ENCODE data around the gene CBFA2T3.

Gene CBFA2T3

GRCh38 chr16:88878356-88878755 lies 98.7 kb downstream of the CBFA2T3 start:
- DNase-seq (ENCODE audit: low read depth) = no peak
- in situ Hi-C loops (cut with HindIII; ENCODE audit: low sequenced_read_pairs) = no loop called here
- no peak overlapping the region for H3K4me3 ChIP-seq (ENCODE audit: low read depth, low read length)
- TF ChIP-seq CTCF (IDR thresholded peaks at IDR 0.05; ENCODE audit: low read depth, low read length, missing control alignments) = no peak

- in situ Hi-C loops (cut with HindIII; ENCODE audit: low sequenced_read_pairs) = no loop called here
- H3K4me3 ChIP-seq (ENCODE audit: low read depth, low read length) = no peak overlapping the region
- no peak for DNase-seq (ENCODE audit: low read depth)
- no peak for TF ChIP-seq CTCF (IDR thresholded peaks at IDR 0.05; ENCODE audit: low read depth, low read length, missing control alignments)
Observed at GRCh38 chr16:88877564-88878289, 99.3 kb downstream of the CBFA2T3 start.

- in situ Hi-C loops (cut with HindIII; ENCODE audit: low sequenced_read_pairs) = no loop called here
- no peak for DNase-seq (ENCODE audit: low read depth)
- H3K4me3 ChIP-seq (ENCODE audit: low read depth, low read length) = no peak overlapping the region
- no peak for TF ChIP-seq CTCF (IDR thresholded peaks at IDR 0.05; ENCODE audit: low read depth, low read length, missing control alignments)
Observed at GRCh38 chr16:88876942-88877526, 100.0 kb downstream of the CBFA2T3 start.

GRCh38 chr16:88875703-88876234 lies 101.2 kb downstream of the CBFA2T3 start:
- H3K4me3 ChIP-seq (ENCODE audit: low read depth, low read length) = no peak overlapping the region
- TF ChIP-seq CTCF (IDR thresholded peaks at IDR 0.05; ENCODE audit: low read depth, low read length, missing control alignments) = no peak
- no peak for DNase-seq (ENCODE audit: low read depth)
- in situ Hi-C loops (cut with HindIII; ENCODE audit: low sequenced_read_pairs) = no loop called here

GRCh38 chr16:88874938-88875599 lies 101.9 kb downstream of the CBFA2T3 start:
- H3K4me3 ChIP-seq (ENCODE audit: low read depth, low read length) = no peak overlapping the region
- DNase-seq (ENCODE audit: low read depth) = no peak
- no peak for TF ChIP-seq CTCF (IDR thresholded peaks at IDR 0.05; ENCODE audit: low read depth, low read length, missing control alignments)
- in situ Hi-C loops (cut with HindIII; ENCODE audit: low sequenced_read_pairs) = loop anchor here (25.0 kb wide), 1 partner anchor 113 kb away; no protein-coding TSS in a partner anchor

- H3K4me3 ChIP-seq (ENCODE audit: low read depth, low read length) = no peak overlapping the region
- no peak for TF ChIP-seq CTCF (IDR thresholded peaks at IDR 0.05; ENCODE audit: low read depth, low read length, missing control alignments)
- no peak for DNase-seq (ENCODE audit: low read depth)
- in situ Hi-C loops (cut with HindIII; ENCODE audit: low sequenced_read_pairs) = loop anchor here (25.0 kb wide), 1 partner anchor 110 kb away; no protein-coding TSS in a partner anchor
Observed at GRCh38 chr16:88872650-88873331, 104.2 kb downstream of the CBFA2T3 start.
